Eye (tissue), 1 donor: ENCODE measurements around the gene SPP1.

Source experiments
- DNase-seq: peaks from one replicate; pipeline ENCODE4 v3.0.0-alpha.2; 2015

SPP1 gene

GRCh38 chr4:88027611-88028608 is 52.4 kb downstream of the SPP1 start:
- DNase-seq: peak; percentile 32

GRCh38 chr4:88028946-88029345 is 53.4 kb downstream of the SPP1 start:
- no peak for DNase-seq

- no peak for DNase-seq
Measured at GRCh38 chr4:88029556-88029955, 54.0 kb downstream of the SPP1 start.

- no peak for DNase-seq
Measured at GRCh38 chr4:88030565-88031310, 55.2 kb downstream of the SPP1 start.
